GM12864 (cell line): ENCODE data around the gene BTRC.
"Not testable (repeated sequence)": the region's sequence is repeated elsewhere in the genome, so short reads cannot be mapped to it uniquely, and the experiment has no call there.

Source experiments
- DNase-seq: peaks from one replicate; pipeline ENCODE4 v3.0.0-alpha.2; 2011; ENCODE audit warnings: low read depth
- H3K4me3 ChIP-seq: 2 replicates; pipeline ENCODE4 v1.5.1; 2011; ENCODE audit warnings: mild to moderate bottlenecking, low read depth, low read length, control low read depth
- CTCF ChIP-seq: IDR thresholded peaks from 2 replicates; pipeline ENCODE4 v1.5.1; 2011; ENCODE audit warnings: low read depth, mild to moderate bottlenecking, moderate library complexity, low read length, control low read depth, inconsistent platforms; ENCODE audit errors: missing control alignments

Gene BTRC

GRCh38 chr10:101375076-101375475 is 21.1 kb downstream of the BTRC start:
- no peak overlapping the region for H3K4me3 ChIP-seq
- TF ChIP-seq CTCF: no peak
- no peak for DNase-seq

- DNase-seq: no peak
- H3K4me3 ChIP-seq: no peak overlapping the region
- TF ChIP-seq CTCF: no peak
These were observed 25.8 kb downstream of the BTRC start for GRCh38 chr10:101379663-101380352.

- TF ChIP-seq CTCF: no peak
- DNase-seq: no peak
- H3K4me3 ChIP-seq: no peak overlapping the region
These were observed 26.5 kb downstream of the BTRC start for GRCh38 chr10:101380353-101381017.

GRCh38 chr10:101385866-101386658 is 32.1 kb downstream of the BTRC start:
- no peak for DNase-seq
- TF ChIP-seq CTCF: no peak
- no peak overlapping the region for H3K4me3 ChIP-seq

GRCh38 chr10:101386659-101387259 is 32.8 kb downstream of the BTRC start:
- no peak for DNase-seq
- TF ChIP-seq CTCF: no peak
- H3K4me3 ChIP-seq: no peak overlapping the region

- H3K4me3 ChIP-seq: no peak overlapping the region
- DNase-seq: no peak
These were observed 34.8 kb downstream of the BTRC start for GRCh38 chr10:101388676-101389276.

GRCh38 chr10:101389532-101389931 is 35.6 kb downstream of the BTRC start:
- not testable (repeated sequence) for DNase-seq, H3K4me3 ChIP-seq

More at GRCh38 chr10:101388676-101389276, 34.8 kb downstream of the BTRC start:
- TF ChIP-seq CTCF: no peak
